ENCODE data around the gene PRR16.

- no peak for TF ChIP-seq CTCF (IDR thresholded peaks at IDR 0.05)
- no peak for TF ChIP-seq POLR2AphosphoS5 (IDR thresholded peaks at IDR 0.05)
Observed at GRCh38 chr5:120544043-120544442, 79.9 kb downstream of the PRR16 start.
